Uterus (tissue), 2 donors: ENCODE results near the gene EIF3D.

Source experiments
- POLR2A ChIP-seq, 2 donors: fragments of 450-650 bp; IDR thresholded peaks; one replicate each; pipeline ENCODE4 v1.6.1; 2016; ENCODE audit warnings: antibody characterized with exemption in 2 of 2, mild to moderate bottlenecking in 1 of 2, moderate library complexity in 1 of 2
- TF ChIP-seq, protein P1 (sequence below), 4 experiments: fragments of 200-600 bp in 2 of 4; fragments of 450-650 bp in 2 of 4; sonication (generic) in 2 of 4; IDR thresholded peaks; one replicate each; pipeline ENCODE4 v1.5.1; 2016 to 2019; ENCODE audit warnings: antibody characterized with exemption in 4 of 4, mild to moderate bottlenecking in 2 of 4, moderate library complexity in 1 of 4

DNA sequence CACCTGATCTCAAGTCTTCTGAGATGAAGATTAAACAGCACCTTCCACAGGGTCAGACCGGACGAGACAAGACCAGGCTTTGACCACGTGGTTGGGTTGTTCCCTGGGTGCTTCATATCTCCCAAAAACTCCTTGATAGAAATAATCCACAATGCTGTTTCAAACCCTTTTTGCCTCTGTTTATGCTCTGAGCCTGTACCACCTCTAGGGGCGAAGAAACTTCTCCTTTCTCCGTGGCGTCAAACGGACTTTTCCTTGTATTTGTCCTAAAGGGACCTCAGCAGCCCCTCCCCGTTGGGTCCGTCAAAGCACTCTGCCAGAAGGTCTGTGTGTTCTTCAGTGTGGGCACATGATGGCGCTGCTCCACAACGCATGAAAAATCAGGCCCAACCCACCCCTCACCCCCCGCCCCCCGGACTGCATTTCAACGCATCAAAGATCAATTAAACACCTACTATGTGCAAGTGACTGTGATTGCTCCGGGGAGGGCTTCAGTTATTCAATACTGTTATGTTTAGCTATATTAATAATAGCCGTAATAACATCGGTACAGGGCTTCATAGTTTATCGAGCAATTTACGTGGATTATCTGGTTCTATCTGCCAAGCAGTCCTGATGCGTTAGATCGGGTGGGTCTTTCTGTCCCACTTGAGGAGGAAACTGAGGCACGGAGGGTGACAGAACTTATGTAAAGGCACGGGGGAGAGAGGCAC lies 17.3 kb upstream of the EIF3D start:
- TF ChIP-seq, protein P1, sequence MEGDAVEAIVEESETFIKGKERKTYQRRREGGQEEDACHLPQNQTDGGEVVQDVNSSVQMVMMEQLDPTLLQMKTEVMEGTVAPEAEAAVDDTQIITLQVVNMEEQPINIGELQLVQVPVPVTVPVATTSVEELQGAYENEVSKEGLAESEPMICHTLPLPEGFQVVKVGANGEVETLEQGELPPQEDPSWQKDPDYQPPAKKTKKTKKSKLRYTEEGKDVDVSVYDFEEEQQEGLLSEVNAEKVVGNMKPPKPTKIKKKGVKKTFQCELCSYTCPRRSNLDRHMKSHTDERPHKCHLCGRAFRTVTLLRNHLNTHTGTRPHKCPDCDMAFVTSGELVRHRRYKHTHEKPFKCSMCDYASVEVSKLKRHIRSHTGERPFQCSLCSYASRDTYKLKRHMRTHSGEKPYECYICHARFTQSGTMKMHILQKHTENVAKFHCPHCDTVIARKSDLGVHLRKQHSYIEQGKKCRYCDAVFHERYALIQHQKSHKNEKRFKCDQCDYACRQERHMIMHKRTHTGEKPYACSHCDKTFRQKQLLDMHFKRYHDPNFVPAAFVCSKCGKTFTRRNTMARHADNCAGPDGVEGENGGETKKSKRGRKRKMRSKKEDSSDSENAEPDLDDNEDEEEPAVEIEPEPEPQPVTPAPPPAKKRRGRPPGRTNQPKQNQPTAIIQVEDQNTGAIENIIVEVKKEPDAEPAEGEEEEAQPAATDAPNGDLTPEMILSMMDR (IDR thresholded peaks at IDR 0.05) = peak in 3 of 4 experiments; percentile 15 to 22 (median 15)
- no peak for TF ChIP-seq POLR2A (IDR thresholded peaks at IDR 0.05)
